SK-N-MC (cell line): ENCODE measurements around the gene NPR2.

Experiments used
- EZH2 ChIP-seq: fragments of 200-600 bp; sonication (generic); IDR thresholded peaks from one replicate; pipeline ENCODE4 v1.6.1; 2017; ENCODE audit warnings: antibody characterized with exemption
- FOXP2 ChIP-seq: optimal IDR thresholded peaks from 2 replicates; pipeline ENCODE3; 2011; ENCODE audit warnings: mild to moderate bottlenecking, moderate library complexity; ENCODE audit not compliant: insufficient read depth; ENCODE audit errors: extremely low read length, control extremely low read depth
- POLR2AphosphoS5 ChIP-seq: IDR thresholded peaks from 2 replicates; pipeline ENCODE4 v1.6.1; 2012; ENCODE audit warnings: mild to moderate bottlenecking, low read depth, low read length, borderline replicate concordance

DNA sequence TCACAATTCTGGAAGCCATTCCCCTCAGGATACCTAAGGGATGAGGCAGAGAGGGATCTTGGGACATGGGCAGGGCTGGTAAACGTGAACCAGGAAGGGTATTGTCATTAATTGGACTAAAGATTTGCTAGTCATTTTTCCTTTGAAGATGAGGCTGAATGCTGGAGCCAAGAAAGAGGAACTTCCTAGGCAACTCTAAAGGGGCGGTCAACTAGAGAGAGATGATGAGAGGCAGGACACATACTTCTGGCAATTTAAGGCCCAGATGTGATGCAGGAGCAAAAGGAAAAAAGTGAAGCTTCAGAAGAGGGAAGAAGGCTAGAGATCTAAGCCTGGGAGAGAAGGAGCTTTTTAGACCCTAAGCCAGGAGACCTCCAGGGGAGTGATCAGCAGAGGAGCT is 47.9 kb upstream of the NPR2 start:
- TF ChIP-seq POLR2AphosphoS5 (no peak), EZH2 (no peak), FOXP2 (no peak)
